HG02798 (cell line): Measurements from ENCODE around the gene SPTLC2.

Experiments used
- ATAC-seq: cut with Tn5 transposase; IDR thresholded peaks from one replicate; pipeline ENCODE4 v1.9.1; 2021; ENCODE audit warnings: mild to moderate bottlenecking; ENCODE audit not compliant: unreplicated experiment, poor library complexity

Gene SPTLC2

DNA sequence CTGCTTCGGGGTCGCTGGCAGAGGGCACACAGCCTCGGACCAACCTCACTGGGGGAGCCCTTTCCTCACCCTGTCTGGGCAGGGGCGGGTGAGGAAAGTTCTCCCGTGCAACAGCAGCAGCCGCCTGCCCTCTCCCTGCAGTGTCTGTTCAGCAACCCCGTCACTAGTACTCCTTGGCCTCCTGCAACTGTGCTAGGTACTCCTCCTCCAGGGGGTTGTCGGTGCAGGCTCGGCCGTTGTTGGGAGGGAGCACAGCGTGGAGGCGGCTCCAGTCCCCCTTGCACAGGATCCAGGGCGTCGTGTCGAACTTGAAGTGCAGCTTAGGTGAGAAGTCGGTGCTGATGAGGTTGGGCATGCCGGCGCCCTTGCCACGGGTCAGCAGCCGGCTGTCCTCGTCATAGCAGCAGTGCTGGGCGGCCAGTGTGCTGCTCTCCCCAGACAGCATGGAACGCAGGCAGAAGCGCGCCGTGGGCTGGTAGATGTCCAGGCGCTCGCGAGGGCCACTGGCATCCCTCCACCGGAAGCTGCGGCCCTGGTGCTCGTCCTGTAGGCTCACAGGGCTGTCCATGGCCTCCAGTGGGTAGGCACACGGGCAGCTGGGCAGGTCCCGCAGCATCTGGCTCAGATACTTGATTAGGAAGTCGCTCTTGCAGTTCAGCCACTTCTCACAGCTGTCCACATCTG is 140.9 kb downstream of the SPTLC2 start:
- no peak for ATAC-seq

- no peak for ATAC-seq
Measured at GRCh38 chr14:77474479-77475177, 141.8 kb downstream of the SPTLC2 start.

DNA sequence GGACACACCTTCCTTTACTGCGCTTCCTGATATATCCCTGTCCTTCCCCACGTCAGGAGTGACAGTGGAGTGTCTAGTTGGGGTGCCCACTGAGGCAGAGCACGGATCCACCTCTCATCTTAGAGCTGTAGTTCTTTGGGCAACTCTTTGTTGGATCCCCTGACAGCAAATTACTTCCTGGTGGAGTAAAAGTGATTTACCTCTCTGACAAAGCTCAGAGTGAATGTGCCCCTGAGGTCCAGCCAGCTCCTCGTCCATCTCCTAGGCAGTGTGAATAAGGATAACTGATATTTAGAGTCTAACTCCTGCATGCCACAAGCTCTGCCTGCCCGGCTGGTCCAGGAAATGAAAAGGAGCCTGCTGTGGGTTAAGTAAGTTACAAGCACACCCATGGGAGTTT is 142.5 kb downstream of the SPTLC2 start:
- ATAC-seq = no peak

DNA sequence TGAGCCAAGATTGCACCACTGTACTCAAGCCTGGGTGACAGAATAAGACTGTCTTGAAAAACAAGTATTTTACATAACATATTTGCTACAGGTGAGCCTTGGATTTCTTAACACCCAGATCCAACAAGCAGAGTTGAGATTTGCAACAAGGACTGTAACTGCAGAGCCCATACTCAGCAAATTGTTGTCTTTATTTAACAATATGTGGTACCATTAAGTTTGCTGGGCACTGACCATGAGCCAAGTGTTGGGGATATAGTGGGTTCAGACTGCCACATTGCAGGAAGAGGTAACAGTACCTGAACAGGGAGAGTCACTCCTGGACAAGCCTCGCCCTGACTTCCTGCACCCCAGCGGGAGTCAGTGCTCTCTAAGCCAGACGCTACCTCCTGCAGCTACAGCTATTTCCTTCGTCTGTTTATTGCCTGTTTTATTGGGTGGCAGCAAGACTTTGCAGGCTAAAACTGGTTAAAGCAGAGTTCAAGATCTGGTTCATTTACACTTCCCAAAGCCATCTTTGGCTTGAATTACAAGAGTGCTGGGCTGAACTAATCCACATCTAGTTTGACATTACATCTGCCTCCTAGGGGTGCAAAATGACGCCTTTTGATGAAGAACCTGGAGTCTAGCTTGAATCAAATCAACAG is 146.1 kb downstream of the SPTLC2 start:
- no peak for ATAC-seq

DNA sequence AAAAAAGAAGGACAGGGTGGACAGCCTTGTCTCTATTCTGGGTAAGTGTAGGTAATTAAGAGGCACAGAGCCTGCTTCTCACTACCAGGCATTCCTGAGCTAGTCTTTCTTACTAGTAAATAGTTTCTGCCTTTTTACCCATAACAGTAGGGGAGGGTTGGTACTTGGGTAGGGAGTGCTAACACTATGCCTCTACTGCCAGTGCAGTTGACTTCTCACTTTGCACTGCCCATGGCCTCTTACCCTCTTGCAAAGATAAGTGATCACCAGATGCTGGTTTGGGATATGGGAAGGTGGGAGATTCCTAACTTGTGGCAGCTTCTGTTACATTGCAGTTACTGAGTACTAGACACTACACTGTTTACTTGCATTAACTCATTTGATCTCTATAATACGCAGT is 146.9 kb downstream of the SPTLC2 start:
- no peak for ATAC-seq

DNA sequence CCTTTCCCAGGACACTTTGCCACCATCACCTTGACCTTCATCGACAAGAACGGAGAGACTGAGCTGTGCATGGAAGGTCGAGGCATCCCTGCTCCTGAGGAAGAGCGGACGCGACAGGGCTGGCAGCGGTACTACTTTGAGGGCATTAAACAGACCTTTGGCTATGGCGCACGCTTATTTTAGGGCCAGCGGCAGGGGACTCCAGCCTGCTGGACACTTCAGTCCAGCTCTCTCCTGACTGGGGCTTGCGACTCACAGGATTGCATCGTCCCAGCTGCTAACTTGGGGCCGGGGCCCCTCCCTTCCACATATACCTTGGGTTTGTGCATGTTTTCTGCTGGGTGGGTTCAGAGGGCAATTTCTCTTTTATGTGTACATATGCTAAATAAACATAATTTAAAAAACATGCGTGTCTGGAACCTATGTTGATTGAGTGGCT is 147.4 kb downstream of the SPTLC2 start:
- no peak for ATAC-seq

GRCh38 chr14:77467801-77468200 is 148.6 kb downstream of the SPTLC2 start:
- ATAC-seq = no peak

DNA sequence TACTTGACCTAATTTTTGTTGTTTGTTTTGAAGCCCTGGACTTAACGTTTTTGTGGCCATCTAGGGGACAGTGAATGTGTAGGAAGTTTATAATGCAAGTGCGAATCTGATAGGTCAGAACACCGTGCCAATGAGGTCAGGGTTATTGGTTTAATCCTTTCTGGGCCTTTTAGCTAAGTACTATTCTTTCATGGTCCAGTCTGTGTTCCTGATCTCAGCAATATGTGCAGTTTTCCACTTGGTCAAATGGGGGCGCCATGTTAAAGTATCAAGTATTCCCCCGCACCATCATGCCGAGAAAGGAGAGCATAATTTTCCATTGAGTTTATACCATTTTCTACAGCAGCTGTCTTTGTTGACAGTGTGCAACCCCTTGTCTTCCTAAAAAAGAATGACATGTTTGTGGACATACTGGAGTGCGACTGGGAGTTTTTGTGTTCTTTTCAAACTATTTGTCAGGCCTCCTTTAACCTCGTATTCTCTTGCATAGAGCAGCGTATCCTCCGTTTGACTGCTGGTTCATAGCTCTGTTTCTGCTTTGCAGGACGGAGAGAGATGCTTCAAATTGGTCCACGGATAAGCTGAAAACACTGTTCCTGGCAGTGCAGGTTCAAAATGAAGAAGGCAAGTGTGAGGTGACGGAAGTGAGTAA is 157.2 kb downstream of the SPTLC2 start:
- ATAC-seq = no peak

DNA sequence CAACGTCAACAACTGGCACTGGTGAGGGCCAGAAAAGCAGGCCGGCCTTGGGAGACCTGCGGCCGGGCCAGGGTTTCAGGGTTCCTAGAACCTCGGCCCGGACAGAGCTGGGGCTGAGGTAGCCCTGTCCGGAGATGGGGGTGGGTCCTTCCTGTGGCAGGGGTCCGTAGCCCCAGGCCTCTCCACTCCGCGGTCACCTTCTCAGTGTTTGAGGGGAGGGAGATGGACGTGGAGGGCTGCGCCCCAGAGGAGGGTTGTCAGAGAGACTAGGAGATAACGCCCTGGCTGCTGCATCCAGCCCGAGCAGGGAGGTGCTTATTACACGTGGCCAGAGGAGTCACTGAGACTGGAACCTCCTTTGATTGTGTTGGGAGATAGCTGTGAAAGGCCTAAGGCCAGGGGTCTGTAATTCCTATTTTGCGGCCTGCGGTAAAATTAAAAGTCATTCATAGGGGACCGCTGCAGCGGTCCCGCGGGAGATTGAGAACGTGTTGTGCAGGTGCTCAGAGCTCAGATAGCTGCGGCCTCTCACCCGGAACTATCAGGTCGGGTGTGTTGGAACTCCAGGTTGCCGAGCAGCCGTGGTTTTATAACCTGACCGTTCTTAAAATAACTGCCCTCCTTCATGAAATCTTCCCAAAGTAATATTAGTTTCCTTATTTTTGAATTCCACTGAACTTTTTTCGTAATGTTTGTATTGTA is 158.0 kb downstream of the SPTLC2 start:
- peak; percentile 19 for ATAC-seq

DNA sequence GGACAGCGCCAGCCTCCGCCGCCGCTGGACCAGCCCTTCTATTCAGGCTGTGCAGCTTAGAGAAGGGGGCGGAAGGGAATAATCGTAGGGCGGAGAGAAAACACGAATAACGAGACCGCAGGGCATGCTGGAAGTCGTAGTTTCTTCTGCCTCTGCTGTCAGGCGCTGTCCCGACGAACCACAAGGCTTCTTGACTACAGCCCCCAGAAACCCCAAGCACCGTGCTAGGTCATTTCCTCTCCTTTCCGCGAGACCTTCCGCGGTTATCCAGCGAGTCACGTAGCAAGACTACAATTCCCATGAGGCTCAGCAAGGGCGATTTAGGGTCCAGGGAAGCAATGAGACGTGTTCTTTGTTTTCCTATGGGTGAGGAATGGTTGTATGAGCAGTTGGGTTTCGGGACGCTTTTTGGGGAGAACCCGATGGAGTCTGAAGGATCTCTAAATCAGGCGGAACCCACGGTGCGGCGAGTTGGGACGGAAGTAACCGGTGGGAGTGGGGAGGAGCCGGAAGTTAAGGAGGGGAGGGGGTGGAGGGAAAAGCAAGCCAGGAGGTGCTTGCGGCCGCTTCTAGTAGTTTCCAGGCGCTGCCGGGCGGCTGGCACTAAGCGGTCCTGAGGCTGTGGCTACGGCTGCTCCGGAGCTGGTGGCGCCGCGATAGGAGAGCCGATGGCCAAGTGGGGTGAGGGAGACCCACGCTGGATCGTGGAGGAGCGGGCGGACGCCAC is 158.8 kb downstream of the SPTLC2 start, which contains the start of the genes AHSA1 and VIPAS39:
AHSA1 (plus strand) TSS at position 572 of the 727 bp plus-strand sequence; CDS start at position 669, 97 bp downstream.
VIPAS39 (minus strand) TSS at position 80 of the 727 bp plus-strand sequence. CDS start 3,499 bp downstream, outside the sequence.
- peak; percentile 93 for ATAC-seq

- ATAC-seq = no peak
Measured at GRCh38 chr14:77457115-77457521, 159.3 kb downstream of the SPTLC2 start.
